NK-92 (cell line): Measurements from ENCODE around the gene USP32.
"Not testable (repeated sequence)": the region's sequence is repeated elsewhere in the genome, so short reads cannot be mapped to it uniquely, and the experiment has no call there.

ENCODE experiments used
- DNase-seq: peaks from one replicate; lab custom pipeline; 2025; ENCODE audit not compliant: unreplicated experiment; lab: John Stamatoyannopoulos, UW

The USP32 gene

DNA sequence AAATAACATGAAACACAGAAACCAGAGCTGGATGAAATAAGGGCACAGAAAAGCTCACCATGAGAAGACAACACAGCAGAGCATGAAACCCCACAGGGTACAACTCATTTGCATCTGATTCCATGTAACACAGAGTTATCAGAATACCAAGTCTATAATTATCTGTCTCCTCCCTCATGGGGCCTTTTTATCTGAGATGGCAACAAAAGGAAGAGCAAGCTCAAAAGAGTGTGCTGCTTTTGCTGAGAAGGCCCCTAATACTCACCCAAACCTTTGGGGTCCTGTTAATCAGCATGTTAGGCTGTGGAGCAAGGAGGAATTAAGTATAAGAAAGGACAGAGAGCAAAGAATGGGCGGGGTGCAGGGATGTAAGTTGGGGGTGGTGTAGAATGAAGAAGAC, 205.6 kb downstream of the USP32 start:
- DNase-seq: not testable (repeated sequence)

DNA sequence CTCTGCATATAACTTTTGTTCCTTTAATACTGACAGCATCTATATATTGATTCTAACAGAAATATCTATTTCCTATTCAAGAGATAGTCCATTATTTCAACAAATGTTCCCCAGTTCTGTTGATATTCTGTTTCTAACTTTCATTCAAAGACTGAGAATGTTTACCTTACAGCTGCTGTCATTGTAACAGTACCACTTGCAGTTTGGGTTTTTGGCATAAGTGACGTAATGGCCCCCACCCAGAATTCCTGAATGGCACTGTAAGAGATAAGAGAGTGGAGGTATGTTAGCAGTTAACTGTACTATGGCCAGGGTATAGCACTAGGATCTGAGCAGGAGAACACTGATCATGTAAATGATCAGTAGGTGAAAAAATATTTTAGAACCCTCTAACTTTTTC, 211.6 kb downstream of the USP32 start:
- DNase-seq: not testable (repeated sequence)

DNA sequence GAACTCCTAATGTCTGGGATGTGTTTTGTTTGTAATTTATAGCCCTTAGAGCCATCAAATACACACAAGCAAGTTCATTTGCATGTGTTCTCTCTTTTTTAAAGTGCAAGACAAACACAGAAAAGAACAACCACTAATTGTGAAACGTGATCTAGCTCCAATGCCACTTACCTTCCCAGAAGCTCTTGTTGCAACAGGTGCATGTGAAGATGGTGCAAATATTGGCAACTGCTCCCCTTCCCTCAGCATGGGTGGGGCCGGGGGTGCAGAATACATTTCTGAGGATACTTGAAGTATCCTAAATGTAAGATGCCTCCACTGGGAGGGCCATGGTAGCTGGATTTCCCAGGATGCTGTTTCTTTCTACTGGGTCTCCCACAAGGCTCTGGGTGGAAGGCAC, 213.8 kb downstream of the USP32 start:
- DNase-seq: not testable (repeated sequence)

DNA sequence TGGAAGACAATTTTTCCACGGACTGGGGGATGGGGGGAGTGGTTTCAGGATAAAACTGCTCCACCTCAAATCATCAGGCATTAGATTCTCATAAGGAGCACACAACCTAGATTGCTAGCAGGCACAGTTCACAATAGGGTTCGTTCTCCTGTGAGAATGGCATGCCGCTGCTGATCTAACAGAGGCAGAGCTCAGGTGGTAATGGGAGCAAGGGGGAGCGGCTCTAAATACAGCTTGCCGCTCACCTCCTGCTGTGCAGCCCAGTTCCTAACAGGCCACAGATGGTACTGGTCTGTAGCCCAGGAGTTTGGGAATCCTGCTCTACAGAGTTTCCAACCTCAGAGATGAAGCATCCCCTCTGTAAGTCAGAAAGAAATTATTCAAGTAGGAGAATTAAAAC, 215.2 kb downstream of the USP32 start:
- DNase-seq: not testable (repeated sequence)

DNA sequence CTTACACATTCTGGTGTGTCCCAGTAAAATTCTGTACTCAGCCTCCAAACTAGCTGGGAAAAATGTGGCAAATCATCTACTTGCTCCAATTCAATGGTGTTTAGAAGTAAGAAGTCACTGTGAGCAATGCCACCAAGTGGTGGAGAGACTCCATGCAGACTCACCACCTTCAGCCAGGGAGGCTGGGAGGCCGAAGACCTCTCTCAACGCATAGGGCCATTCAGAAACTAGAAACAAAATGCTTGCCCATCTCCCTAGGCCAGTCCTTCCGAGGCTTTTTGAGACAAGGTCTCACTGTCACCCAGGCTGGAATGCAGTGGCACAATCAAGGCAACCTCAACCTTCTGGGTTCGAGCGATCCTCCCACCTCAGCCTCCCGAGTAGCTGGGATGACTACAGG, 217.2 kb downstream of the USP32 start:
- DNase-seq: not testable (repeated sequence)

DNA sequence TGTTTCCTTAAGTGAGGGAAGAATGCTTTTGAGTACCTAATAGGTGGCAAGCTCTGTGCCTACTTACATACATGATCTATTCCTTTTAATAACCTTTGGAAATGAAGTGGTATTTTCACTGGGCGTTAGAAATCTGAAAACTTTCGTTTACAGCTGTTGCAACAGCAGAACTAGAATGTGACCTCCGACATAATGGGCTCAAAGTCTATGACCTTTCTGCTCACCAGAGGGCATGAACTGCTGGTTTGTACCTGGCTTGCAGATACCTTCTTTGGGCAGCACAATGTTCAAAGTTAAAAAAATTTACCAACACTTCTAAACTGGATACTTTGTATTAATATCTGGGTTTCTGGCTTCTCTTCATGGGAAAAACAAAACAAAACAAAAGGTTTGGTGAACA, 217.9 kb downstream of the USP32 start:
- DNase-seq: no peak

DNA sequence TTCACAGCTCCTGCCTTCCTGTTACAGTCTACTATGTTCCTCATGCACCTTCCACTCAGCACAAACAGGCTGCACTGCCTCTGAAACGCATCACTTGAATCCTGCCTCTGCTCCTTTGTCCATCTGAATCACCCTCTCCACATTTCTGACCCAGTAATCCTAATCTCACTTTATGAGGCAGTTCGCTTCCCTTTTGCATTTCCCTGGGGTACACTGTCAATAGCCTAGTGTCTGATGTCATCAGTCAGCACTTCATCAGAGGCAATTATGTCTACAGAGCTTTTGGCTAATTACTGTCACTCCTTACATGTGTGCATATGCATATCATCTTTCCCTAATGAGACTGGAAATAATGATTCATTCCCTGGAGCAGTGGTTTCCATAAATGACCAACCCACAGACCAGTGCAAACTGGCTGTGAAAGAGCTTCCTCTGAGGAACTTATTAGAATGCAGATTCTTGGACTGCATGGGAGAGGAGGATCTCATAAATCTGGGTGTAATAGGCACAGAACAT, 218.6 kb downstream of the USP32 start:
- no peak for DNase-seq

DNA sequence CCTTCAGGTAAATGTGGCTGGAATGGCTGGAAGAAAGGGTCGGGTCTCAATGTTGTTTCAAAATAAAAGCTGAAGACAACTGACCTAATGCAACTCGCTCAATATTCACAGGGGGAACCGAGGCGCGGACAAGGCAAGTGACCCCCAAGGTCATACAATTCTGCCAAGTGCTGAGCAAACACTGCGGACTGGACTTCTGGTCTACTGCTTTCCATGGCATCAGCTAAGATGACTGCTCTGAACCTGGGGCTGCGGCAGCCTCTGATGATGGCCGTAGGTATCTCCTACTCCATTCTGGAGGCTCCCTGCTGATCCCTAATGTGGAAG, 220.2 kb downstream of the USP32 start:
- no peak for DNase-seq

DNA sequence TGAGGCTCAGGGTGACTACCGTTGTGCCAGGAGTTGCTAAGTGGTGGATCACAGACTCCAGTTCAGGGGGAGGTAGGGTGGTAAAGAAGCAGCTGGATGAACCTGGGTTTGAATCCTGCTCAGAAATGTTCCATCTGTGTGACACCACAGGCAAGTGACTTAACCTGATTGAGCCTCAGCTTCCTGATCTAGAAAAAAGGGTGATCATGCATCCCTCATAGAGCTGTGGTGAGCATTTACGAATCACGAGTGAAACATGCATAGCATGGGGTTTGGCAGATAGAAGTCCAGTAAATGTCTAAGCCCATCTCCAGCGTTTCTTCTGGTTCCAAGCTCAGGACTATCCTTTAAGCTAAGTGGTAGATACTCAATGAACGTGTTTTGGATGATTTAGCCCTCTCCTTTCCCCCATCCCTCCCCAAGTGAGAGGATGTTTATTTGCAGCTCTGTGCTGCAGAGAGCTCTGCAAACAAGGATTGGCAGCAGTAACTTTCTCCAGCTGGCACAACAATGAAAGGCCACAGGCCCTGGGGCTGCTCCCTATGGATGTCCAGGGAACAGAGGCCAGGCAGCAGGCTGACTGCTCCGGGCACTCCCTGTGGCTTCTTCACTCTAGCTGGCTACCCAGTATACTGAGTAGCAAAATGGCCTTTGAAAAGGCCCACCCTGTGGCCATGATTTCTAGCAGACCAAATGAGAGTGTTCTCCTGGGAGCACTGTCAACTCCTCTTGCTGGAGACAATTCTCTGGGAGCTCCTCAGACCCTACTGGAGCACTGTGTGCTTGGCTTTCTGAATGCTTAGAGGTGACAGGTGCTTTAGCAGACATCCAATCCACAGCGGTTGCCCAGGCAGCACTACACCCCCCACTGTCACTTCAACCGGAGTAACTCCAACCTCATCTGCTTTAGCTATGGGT, 220.8 kb downstream of the USP32 start:
- DNase-seq: no peak

DNA sequence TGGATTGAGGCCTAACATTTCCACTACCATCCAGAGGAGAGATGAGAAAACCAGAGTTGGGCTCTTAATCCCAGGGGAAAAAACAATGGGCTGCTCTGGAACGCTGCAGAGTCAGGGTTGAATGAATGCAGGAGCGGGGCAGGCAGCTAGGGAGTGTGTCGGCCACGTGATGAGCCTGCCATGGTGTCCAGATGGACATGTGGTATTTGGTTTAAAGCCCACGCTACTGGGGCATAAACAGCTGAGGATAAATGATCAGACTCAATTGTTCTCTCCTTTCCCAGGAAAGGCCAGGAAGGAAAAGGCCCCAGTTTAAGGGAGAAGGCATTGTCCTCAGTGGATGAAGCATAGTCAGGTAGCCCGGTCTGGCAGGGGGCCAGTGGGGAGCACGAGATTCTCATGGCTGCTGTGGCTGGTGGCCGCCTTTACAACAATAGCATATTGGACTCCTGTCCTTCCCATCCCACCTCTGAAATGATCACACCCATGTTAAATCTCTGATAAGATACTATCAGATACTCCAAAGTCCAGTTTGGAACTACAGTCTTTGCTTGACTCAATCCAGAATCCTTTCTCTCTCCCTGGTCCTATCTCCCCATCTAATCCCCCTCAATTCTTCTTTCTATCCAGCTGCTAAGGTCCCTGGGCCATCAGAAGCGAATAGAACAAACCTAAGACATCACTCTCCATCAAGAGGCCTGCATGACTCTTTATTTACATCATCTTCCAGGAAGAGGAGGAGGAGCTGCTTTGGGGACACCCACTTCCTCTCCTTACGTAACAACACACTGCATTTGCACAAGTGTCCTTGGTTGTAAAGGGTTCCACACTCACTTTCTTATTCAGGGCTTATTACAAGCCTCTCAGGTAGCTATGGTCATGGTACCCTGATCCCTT, 221.8 kb downstream of the USP32 start:
- DNase-seq: no peak

DNA sequence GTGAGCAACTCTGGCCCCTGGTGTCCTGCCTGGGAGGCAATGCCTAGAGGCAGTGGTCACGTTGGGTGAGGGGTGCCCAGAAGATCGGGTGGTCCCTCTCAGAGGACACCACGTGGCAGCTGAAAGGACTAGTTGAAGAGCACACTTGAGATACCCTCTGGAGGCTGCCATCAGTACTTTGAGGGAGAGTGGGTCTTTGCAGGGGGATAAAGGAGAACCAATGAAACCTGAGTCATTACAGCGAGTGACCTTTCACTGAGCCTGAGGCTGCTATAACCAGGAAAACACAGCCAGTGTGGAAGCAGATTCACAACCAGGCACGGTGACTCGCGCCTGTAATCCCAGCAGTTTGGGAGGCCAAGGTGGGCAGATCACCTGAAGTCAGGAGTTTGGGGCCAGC, 223.3 kb downstream of the USP32 start:
- DNase-seq: no peak

DNA sequence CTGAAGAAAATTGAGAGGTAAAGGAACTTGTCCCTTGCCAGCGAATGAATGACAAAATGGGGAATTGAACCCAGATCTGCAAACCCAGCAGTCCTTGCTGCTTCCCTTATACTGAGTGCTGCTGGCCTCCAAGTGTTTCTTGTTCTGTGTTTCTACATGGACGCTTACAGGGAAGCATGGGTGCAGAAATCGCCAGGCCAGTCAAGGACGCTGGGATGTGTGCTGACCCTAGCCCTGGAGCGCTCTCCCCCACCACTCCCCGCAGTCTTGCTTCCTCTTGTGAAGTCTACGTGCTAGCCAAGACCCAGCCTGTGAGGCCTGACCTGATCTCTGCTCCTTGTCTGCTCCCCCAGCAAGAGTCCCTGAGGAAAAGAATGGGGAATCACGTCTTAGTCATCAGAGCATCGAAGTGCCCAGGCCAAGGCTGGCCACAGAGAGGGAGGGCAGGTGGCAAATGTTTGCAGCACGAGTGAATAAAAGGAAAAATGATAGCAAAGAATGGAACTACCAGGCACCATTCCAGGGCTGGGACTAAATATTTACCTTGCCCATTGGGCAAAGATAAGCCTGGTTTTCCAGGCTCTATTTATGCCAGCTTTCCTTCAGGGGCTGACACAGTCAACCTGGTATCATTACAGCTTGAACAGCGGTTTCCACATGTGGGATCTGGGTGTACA, 224.7 kb downstream of the USP32 start:
- DNase-seq: no peak

DNA sequence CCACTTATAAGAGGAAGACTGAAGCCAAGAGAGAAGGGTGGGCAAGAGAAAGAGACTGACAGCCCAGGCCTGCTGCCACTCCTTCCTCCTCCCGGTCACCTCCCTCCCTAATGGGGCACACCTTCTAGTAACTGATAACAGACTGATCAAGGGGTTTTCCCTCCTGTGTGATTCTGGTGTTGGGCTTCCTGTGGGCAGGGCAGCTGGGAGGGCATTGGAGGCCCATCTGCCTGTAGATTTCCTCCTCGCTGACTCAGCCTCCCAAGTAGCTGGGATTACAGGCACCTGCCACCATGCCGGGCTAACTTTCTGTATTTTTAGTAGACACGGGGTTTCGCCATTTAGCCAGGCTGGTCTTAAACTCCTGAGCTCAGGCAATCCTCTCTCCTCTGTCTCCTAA, 226.0 kb downstream of the USP32 start:
- DNase-seq: no peak

DNA sequence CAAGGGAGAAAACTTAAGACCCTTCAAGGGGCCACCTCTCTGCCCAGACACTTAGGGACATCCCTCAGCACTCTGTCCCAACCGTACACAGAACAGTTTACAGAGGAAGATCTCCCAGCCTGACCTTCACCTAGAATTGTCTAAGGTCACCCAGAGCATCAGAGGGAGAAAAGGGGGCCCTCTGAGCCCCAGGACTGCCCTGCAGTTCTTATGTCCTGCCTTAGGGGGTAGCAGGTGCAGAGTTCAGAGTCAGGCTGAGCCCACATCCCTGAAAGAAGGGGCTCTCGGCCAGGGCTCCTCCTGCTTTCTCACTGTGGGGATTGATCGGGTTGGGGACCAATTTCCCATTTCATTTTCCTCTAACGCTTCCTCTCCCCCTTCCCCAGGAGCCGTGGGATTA, 226.7 kb downstream of the USP32 start:
- DNase-seq: no peak

DNA sequence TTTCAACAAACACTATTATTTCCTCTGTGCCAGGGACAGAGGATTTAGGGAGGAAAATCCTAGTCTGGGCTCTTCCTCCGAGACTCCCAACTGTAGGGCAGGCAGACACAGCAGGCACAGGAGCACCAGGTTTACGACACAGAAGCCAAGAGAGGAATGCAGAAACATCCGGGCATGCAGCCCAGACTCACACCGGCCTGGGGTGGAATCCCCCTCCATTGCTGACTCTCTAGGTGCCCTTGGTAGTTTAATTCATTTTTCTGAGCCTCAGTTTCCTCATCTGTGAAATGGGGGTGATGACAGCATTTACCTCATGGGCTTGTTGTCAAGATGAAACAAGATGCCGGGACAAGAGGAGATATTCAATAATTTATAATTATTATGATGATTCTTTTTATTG, 227.2 kb downstream of the USP32 start:
- DNase-seq: no peak

DNA sequence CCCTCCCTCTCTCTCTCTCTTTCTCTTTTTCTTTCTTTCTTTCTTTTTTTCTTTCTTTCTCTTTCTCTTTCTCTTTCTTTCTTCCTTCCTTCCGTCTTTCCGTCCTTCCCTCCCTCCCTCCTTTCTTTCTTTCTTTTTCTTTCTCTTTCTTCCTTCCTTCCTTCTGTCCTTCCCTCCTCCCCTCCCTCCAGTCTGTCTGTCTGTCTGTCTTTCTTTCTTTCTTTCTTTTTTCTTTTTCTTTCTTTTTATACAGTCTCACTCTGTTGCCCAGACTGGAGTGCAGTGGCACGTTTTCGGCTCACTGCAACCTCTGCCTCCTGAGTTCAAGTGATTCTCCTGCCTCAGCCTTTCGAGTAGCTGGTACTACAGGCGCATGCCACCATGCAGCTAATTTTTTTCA, 227.8 kb downstream of the USP32 start:
- no peak for DNase-seq

DNA sequence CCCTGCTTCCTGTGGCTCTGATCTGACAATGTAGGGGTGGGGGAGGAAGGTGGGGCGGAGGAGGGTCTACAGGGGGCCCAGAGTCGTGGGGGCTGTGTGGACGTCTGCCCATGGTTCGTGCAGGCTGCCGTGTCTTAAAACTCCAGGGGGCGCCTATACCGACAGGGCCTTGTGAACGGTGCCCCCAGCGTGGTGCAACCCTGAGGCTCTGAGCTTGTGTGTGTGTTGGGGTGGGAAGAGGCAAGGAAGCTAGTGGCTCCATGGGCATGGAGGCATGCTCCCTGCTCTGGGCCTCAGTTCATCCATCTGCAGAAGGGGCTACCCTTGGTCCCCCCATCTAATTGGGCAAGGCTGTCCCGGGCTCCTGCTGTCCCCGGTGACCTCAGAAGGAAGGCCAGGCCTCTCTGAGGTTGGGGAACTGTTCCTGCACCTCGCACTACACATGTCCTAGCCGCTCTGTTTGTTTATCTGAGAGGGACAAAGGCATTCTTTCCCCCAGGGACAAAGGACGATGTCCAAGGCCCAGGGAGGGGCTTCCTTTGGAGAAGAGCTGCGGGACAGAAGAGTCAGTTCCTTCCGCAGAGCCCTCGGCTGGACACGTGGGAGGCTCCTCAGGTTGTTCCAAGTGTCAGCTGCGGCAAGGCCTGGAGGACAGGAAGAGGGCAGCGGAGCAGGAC, 228.7 kb downstream of the USP32 start:
- DNase-seq: no peak

DNA sequence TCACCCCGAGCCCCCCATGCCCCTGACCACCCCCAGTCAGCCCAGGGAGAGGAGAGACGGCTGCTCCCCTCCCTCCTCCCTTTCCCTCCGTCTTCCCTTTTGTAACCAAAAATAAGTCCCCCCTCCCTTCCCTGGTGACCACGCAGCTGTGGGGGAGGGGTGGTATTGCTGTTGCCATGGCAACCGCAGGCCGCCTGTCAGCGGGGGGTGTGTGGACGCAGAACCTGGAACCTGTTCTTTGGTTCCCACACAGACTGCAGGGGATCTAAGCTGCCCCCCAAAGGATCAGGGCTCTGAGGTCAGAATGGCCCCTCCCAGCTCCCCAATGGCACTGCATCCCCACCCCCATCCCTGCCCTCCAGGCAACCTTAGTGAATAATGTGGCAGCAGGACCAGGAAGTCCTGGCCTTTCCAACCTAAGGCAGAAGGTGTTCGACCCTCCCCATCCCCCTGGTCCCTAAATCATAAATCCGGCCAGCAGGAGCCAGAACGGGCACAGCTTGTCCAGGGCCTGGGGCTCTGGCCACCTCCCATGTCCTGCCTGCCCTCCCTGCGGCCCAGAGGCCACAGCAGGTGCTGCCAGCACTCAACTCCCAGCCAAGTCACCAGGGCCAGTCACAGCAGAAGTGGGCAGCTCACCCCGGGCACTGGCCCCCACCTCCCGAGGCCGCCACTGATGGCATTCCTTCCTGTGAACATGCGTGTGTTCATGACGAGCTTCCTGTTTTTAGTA, 230.2 kb downstream of the USP32 start:
- DNase-seq: no peak

DNA sequence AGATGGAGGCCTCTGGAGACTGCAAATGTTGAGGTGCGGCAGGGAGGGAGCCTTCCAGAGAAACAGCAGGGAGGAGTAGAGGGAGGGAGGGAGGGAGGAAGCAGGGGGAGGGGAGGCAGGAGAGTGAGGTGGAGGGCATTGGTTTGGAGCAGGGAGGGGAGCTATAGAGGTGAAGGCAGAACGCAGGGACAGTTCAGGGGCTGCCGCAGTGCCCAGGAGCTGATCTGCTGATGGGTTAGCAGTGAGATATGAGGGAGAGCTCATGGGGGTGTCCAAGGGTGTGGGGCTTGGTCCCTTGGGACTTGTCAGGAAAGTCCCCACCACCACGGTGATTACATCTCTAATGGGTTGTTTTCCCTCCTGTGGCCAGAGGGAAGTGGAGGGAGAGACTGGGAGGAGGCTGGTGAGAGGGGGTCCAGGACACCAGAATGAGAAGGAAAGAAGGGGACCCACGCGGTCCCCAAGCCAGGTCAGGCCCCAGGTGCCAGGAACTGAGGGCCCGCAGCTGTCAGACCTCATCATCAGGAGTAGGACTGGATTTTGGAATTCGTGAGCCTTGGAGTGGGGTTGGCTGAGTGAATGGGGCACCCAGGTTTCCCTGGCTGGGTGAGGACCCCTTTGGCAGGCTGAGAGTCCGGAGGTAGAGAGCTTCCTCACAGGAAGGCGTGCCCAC, 231.0 kb downstream of the USP32 start:
- DNase-seq: no peak

DNA sequence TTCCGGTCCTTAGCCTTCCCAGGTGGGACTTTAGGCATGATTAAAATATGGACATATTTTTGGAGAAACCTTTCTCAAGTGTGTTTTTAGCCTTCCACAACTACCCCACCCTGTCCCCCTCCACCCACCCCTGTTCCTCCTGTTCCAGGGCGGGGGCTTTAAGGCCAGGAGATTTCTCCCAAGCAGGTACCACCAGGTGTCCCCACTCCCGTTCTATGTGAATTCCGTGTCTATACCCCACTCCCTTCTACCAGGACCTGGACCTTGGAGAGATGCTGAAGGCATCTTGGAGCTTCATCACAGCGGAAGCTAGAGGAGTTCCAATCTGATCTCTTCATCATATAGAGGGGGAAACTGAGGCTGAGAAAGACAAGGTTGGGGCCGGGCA, 232.5 kb downstream of the USP32 start:
- DNase-seq: no peak
